B cell (primary cell): ENCODE data around the gene RBBP8NL. TPM values are rescaled to one million over a fixed set of nuclear protein-coding genes. Genes with fewer than 3 reads are reported as not detected.

ENCODE experiments used
- ATAC-seq: fragments of 200-7000 bp; cut with Tn5 transposase; one replicate; pipeline ENCODE4 v1.10.0; 2021; ENCODE audit warnings: low read depth, mild to moderate bottlenecking, moderate number of reproducible peaks, moderate library complexity
- CTCF ChIA-PET: fragments of 350-600 bp; sonication (Branson Sonifier 250); formaldehyde crosslinking; loops from one replicate; lab custom pipeline; 2021; ENCODE audit warnings: antibody characterized with exemption, inconsistent platforms; lab: Charles Lee
- POLR2A ChIA-PET: fragments of 350-600 bp; sonication (Branson Sonifier 250); formaldehyde crosslinking; loops from one replicate; lab custom pipeline; 2021; ENCODE audit warnings: antibody characterized with exemption; lab: Charles Lee
- DNase-seq: peaks from one replicate; pipeline ENCODE4 v3.0.0; 2013
- H2AFZ ChIP-seq: 2 replicates; pipeline ENCODE4 v1.6.1; 2012; ENCODE audit warnings: mild to moderate bottlenecking, low read depth, low read length; ENCODE audit not compliant: insufficient read depth, poor library complexity, severe bottlenecking
- H3K27ac ChIP-seq, 2 donors: 1 replicate in 1 of 2; 2 replicates in 1 of 2; pipeline ENCODE4 v1.5.1; 2012 to 2013; ENCODE audit warnings: low read length in 2 of 2, mild to moderate bottlenecking in 2 of 2, moderate library complexity in 1 of 2
- H3K27me3 ChIP-seq, 4 experiments: fragments of 200-600 bp in 1 of 4; sonication (generic) in 1 of 4; replicated peaks in 1 of 4; 1 replicate in 2 of 4; 2 replicates in 2 of 4; pipeline versions ENCODE4 v1.6.1 to v1.7.0; 2013 to 2016; ENCODE audit warnings: low read length in 3 of 4, mild to moderate bottlenecking in 2 of 4, mixed read lengths in 1 of 4, moderate library complexity in 1 of 4; ENCODE audit not compliant: insufficient read depth in 4 of 4, control insufficient read depth in 3 of 4; ENCODE audit errors: control extremely low read depth in 1 of 4
- H3K36me3 ChIP-seq, 2 experiments: replicated peaks in 1 of 2; 1 replicate in 1 of 2; 2 replicates in 1 of 2; pipeline versions ENCODE4 v1.6.1 to v1.7.1; 2013; ENCODE audit warnings: low read length in 1 of 2; ENCODE audit not compliant: insufficient read depth in 2 of 2, control insufficient read depth in 1 of 2; ENCODE audit errors: control extremely low read depth in 1 of 2, extremely low read depth in 1 of 2
- H3K4me1 ChIP-seq, 2 donors: fragments of 200-600 bp in 1 of 2; sonication (generic) in 1 of 2; 1 replicate in 1 of 2; 2 replicates in 1 of 2; pipeline versions ENCODE4 v1.5.1 to v1.6.1; 2013 to 2017; ENCODE audit warnings: low read length in 2 of 2; ENCODE audit not compliant: control insufficient read depth in 2 of 2, insufficient read depth in 2 of 2
- H3K4me2 ChIP-seq: replicated peaks from 2 replicates; pipeline ENCODE3; 2012; ENCODE audit warnings: mild to moderate bottlenecking, low read depth, low read length; ENCODE audit not compliant: poor library complexity, severe bottlenecking
- H3K4me3 ChIP-seq, 5 experiments: fragments of 200-600 bp in 1 of 5; sonication (generic) in 1 of 5; 1 replicate in 3 of 5; 2 replicates in 2 of 5; pipeline versions ENCODE4 v1.5.1 to v1.7.0; 2011 to 2016; ENCODE audit warnings: low read length in 4 of 5, mild to moderate bottlenecking in 4 of 5, low read depth in 2 of 5, control low read depth in 1 of 5, moderate library complexity in 1 of 5; ENCODE audit not compliant: insufficient read depth in 1 of 5; ENCODE audit errors: control extremely low read depth in 1 of 5, extremely low read depth in 1 of 5
- H3K79me2 ChIP-seq: fragments of 200-600 bp; sonication (generic); one replicate; pipeline ENCODE4 v1.6.0; 2016; ENCODE audit warnings: low read length; ENCODE audit not compliant: control insufficient read depth, insufficient read depth
- H3K9ac ChIP-seq: fragments of 200-600 bp; sonication (generic); 2 replicates; pipeline ENCODE4 v1.6.1; 2017; ENCODE audit warnings: mild to moderate bottlenecking, low read length, moderate library complexity
- H3K9me3 ChIP-seq, 3 donors: one replicate each; pipeline versions ENCODE4 v1.6.1 to v1.7.1; 2013; ENCODE audit warnings: low read length in 2 of 3; ENCODE audit not compliant: control insufficient read depth in 2 of 3, insufficient read depth in 1 of 3; ENCODE audit errors: control extremely low read depth in 1 of 3
- H4K20me1 ChIP-seq: 2 replicates; pipeline ENCODE4 v1.6.0; 2012; ENCODE audit warnings: mild to moderate bottlenecking, low read length; ENCODE audit not compliant: insufficient read depth, control insufficient read depth, poor library complexity, severe bottlenecking
- H3K27ac Mint-ChIP-seq: one replicate; pipeline ENCODE4 v1.8.0; 2021; ENCODE audit warnings: mixed read lengths
- H3K27me3 Mint-ChIP-seq: one replicate; pipeline ENCODE4 v1.8.0; 2021; ENCODE audit warnings: mixed read lengths
- H3K4me1 Mint-ChIP-seq: one replicate; pipeline ENCODE4 v1.8.0; 2021; ENCODE audit warnings: mixed read lengths
- H3K4me3 Mint-ChIP-seq: one replicate; pipeline ENCODE4 v1.8.0; 2021; ENCODE audit warnings: mixed read lengths
- H3K9me3 Mint-ChIP-seq: one replicate; pipeline ENCODE4 v1.8.0; 2022; ENCODE audit warnings: mixed read lengths; ENCODE audit not compliant: insufficient read depth
- CTCF ChIP-seq: fragments of 200-600 bp; IDR thresholded peaks from one replicate; pipeline ENCODE4 v1.8.0; 2022; ENCODE audit warnings: antibody characterized with exemption, mild to moderate bottlenecking
- EZH2 ChIP-seq: IDR thresholded peaks from 2 replicates; pipeline ENCODE4 v1.6.1; 2012; ENCODE audit warnings: borderline replicate concordance, low read depth, mild to moderate bottlenecking, moderate library complexity, low read length; ENCODE audit not compliant: insufficient read depth, poor library complexity, severe bottlenecking
- WGBS: methylation state at CpG from one replicate; pipeline ENCODE4 v1.1.5; 2013; ENCODE audit warnings: missing lambda C conversion rate; ENCODE audit not compliant: insufficient coverage; 5-methylcytosine and 5-hydroxymethylcytosine counted together
- intact Hi-C: fragments of 100-400 bp; cut with micrococcal nuclease; formaldehyde crosslinking; loops from one replicate; pipeline ENCODE4 v1.10.0; 2022
- polyA plus RNA-seq: library from polyadenylated mRNA; depleted of rRNA; stranded (reverse); fragments of >200 nt; gene quantifications from 2 replicates; pipeline ENCODE4 v1.2.3, GENCODE V29; 2012
- total RNA-seq, 2 donors: library from RNA; stranded (reverse); fragments of 120-200 nt in 1 of 2; gene quantifications; 1 replicate in 1 of 2; 2 replicates in 1 of 2; pipeline versions ENCODE4 v1.2.3 to v1.2.4, GENCODE V29; 2013 to 2022

Gene RBBP8NL
- total and polyA plus RNA-seq, 2 donors (not counting 1 experiment from before 2014, with no cell fraction given), result not detected

GRCh38 chr20:62411479-62412193, 15.7 kb downstream of the RBBP8NL start:
- Mint-ChIP-seq H3K4me1 (peaks cover 12% of the 10 kb centered on the region), H3K4me3 (no peak overlapping the region), H3K9me3 (no peaks in the 10 kb centered on the region), H3K27ac (no peak overlapping the region), H3K27me3 (no peaks in the 10 kb centered on the region)
- no peak for TF ChIP-seq CTCF
- no peak for TF ChIP-seq EZH2
- Histone ChIP-seq H3K36me3 (no peaks in the 10 kb centered on the region), H3K4me3 (no peak overlapping the region), H3K9ac (no peak overlapping the region), H2AFZ (no peak overlapping the region), H3K4me1 (peaks cover 17 to 25% of the 10 kb centered on the region in 2 donors), H3K79me2 (peaks cover 2% of the 10 kb centered on the region), H3K27me3 (peaks cover 0 to 6% (median 0%) of the 10 kb centered on the region in 4 experiments), H3K9me3 (no peaks in the 10 kb centered on the region), H3K27ac (no peak overlapping the region), H4K20me1 (no peaks in the 10 kb centered on the region), H3K4me2 (no peak overlapping the region)
- no peak for ATAC-seq
- POLR2A ChIA-PET, result no interaction called here
- intact Hi-C loops, result no loop called here
- no peak for DNase-seq
- WGBS, result 86% methylated on average over 24 of the region's 24 CpGs
- CTCF ChIA-PET, result interaction anchor here (0.7 to 2.2 kb wide), 3 partner anchors 25 to 205 kb away, joined by 3 to 11 read pairs (median 7); partner anchors contain the start of gene RPS21
